ENCODE data around the gene SH3BP2.

The SH3BP2 gene

GRCh38 chr4:2781911-2782310, 11.0 kb upstream of the SH3BP2 start:
- Mint-ChIP-seq H3K36me3 (ENCODE audit: low read depth) (peaks cover 2% of the 10 kb centered on the region), H3K9me3 (peaks cover 16% of the 10 kb centered on the region), H3K27ac (no peak overlapping the region), H3K27me3 (ENCODE audit: low read depth) (peaks cover 11% of the 10 kb centered on the region), H3K4me1 (ENCODE audit: low read depth) (peaks cover 11% of the 10 kb centered on the region), H3K4me3 (no peak overlapping the region)
- no peak for DNase-seq (ENCODE audit: low spot score)

GRCh38 chr4:2783790-2784189, 9.1 kb upstream of the SH3BP2 start:
- Mint-ChIP-seq H3K36me3 (ENCODE audit: low read depth) (peaks cover 2% of the 10 kb centered on the region), H3K27ac (no peak overlapping the region), H3K4me1 (ENCODE audit: low read depth) (peaks cover 22% of the 10 kb centered on the region), H3K9me3 (peaks cover 16% of the 10 kb centered on the region), H3K27me3 (ENCODE audit: low read depth) (peaks cover 11% of the 10 kb centered on the region), H3K4me3 (no peak overlapping the region)
- no peak for DNase-seq (ENCODE audit: low spot score)

GRCh38 chr4:2785613-2786012, 7.3 kb upstream of the SH3BP2 start:
- no peak for DNase-seq (ENCODE audit: low spot score)
- H3K4me3 Mint-ChIP-seq = no peak overlapping the region

DNA sequence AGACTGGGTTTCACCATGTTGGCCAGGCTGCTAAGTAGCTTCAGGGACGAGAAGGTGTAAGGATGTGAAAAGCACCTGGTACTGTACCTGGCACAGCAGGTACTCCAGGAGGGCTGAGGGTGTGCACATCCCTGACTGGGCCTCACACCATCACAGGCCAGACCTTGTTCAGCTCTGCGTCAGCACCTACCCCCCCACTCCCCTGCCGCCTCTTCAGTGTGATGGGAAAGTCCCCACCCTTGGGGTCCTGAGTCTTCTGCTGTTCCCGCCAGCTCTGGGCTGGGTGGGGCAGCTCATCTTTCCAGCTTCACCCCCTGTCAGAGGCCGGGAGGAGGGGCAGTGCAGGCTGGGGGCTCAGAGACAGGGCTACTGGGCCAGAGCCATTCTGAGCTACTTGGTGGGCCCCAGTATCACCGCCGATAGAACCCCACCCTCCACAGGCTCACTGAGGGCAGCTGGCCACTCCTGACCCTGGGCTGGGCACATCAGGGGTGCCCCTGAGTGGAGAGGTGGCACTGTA, 6.7 kb upstream of the SH3BP2 start:
- Mint-ChIP-seq H3K4me3 (peak overlapping the region; percentile 18), H3K36me3 (ENCODE audit: low read depth) (peaks cover 2% of the 10 kb centered on the region), H3K27ac (peak overlapping the region; percentile 68), H3K4me1 (ENCODE audit: low read depth) (peaks cover 22% of the 10 kb centered on the region), H3K9me3 (peaks cover 16% of the 10 kb centered on the region), H3K27me3 (ENCODE audit: low read depth) (peaks cover 11% of the 10 kb centered on the region)
- peak; percentile 60 for DNase-seq (ENCODE audit: low spot score)

More at GRCh38 chr4:2785613-2786012, 7.3 kb upstream of the SH3BP2 start:
- peaks cover 2% of the 10 kb centered on the region for H3K36me3 Mint-ChIP-seq (ENCODE audit: low read depth)
- peaks cover 11% of the 10 kb centered on the region for H3K27me3 Mint-ChIP-seq (ENCODE audit: low read depth)
- H3K27ac Mint-ChIP-seq = peak overlapping the region; percentile 68
- H3K9me3 Mint-ChIP-seq = peaks cover 16% of the 10 kb centered on the region
- H3K4me1 Mint-ChIP-seq (ENCODE audit: low read depth) = peaks cover 22% of the 10 kb centered on the region

DNA sequence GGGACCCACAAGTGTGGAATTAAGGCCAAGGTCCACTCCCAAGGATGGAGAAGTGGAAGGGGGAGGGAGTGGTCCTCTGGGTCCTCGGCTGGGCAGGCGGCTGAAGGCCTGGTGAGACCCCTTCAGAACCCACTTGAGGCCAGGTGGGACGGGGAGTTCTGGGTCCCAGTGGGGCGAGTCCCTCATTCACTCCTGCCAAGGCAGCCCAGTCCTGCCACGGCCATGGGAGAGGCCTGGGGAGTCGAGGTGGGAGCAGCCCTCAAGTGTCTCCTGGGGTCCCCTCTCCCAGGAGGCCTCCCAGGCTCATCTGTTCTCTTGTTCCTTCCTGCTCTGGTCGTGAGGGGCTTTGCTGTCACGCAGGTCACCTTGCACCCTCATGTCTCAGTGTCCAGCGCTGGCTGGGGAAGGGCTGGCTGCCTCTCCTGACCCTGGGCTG, 6.1 kb upstream of the SH3BP2 start:
- DNase-seq (ENCODE audit: low spot score) = no peak
- peaks cover 22% of the 10 kb centered on the region for H3K4me1 Mint-ChIP-seq (ENCODE audit: low read depth)
- peaks cover 2% of the 10 kb centered on the region for H3K36me3 Mint-ChIP-seq (ENCODE audit: low read depth)
- H3K4me3 Mint-ChIP-seq = peak overlapping the region; percentile 18
- H3K27ac Mint-ChIP-seq = peak overlapping the region; percentile 69
- peaks cover 11% of the 10 kb centered on the region for H3K27me3 Mint-ChIP-seq (ENCODE audit: low read depth)
- peaks cover 16% of the 10 kb centered on the region for H3K9me3 Mint-ChIP-seq

GRCh38 chr4:2787230-2788100, 5.4 kb upstream of the SH3BP2 start:
- peak; percentile 55 for DNase-seq (ENCODE audit: low spot score)
- Mint-ChIP-seq H3K27ac (peak overlapping the region; percentile 78), H3K36me3 (ENCODE audit: low read depth) (peaks cover 2% of the 10 kb centered on the region), H3K4me3 (peak overlapping the region; percentile 32), H3K27me3 (ENCODE audit: low read depth) (peaks cover 11% of the 10 kb centered on the region), H3K9me3 (peaks cover 16% of the 10 kb centered on the region), H3K4me1 (ENCODE audit: low read depth) (peaks cover 22% of the 10 kb centered on the region)

DNA sequence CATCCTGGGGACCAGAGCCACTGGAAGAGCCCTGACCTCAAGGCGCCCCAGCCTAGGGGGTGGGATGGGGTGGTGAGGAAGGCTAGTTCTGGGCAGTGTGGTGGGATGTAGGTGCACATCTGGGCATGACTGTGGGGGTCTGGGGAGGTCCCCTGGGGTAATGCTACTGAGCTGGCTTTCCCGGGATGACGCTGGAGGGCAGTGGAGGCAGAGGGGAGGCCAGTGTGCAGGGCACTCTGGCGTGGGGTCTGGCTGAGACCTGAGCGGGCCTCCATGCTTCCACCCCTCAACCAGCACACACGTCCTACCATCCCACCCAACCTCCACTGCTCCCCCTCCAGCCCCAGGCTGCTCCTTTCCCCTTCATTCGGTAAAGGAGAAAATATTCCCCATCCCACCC, 4.8 kb upstream of the SH3BP2 start:
- Mint-ChIP-seq H3K4me3 (no peak overlapping the region), H3K27me3 (ENCODE audit: low read depth) (peaks cover 7% of the 10 kb centered on the region), H3K9me3 (peaks cover 11% of the 10 kb centered on the region), H3K4me1 (ENCODE audit: low read depth) (peaks cover 22% of the 10 kb centered on the region), H3K27ac (peak overlapping the region; percentile 36), H3K36me3 (ENCODE audit: low read depth) (peaks cover 2% of the 10 kb centered on the region)
- DNase-seq (ENCODE audit: low spot score) = no peak

DNA sequence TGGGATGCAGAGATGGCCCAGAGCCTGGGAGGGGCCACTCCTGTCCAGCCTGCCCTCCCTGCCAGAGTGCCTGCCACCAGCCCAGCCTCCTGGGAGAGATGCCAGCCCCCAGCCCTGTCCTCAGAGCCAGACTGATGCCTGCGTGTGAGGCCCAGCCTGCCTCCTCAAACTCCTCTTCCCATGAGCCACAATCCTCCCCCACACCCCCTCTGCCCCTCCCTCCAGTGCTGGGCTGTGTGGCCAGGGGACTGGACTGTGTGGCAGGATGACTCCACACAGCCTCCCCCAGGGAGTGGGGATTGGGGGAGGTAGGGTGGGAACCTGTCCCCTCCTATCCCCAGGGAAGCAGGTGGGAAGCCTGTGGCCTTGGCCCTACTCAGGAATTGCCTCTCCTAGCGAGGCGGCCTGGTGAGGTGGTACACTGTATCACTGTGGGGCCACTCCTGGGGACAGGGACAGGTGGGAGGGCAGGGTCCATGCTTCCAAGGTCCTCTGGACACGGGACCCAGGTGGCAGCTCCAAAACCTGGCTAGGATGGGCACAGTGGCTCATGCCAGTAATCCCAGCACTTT, 4.3 kb upstream of the SH3BP2 start:
- Mint-ChIP-seq H3K9me3 (peaks cover 6% of the 10 kb centered on the region), H3K27ac (no peak overlapping the region), H3K36me3 (ENCODE audit: low read depth) (no peaks in the 10 kb centered on the region), H3K4me1 (ENCODE audit: low read depth) (peaks cover 22% of the 10 kb centered on the region), H3K4me3 (no peak overlapping the region), H3K27me3 (ENCODE audit: low read depth) (peaks cover 4% of the 10 kb centered on the region)
- DNase-seq (ENCODE audit: low spot score) = no peak

DNA sequence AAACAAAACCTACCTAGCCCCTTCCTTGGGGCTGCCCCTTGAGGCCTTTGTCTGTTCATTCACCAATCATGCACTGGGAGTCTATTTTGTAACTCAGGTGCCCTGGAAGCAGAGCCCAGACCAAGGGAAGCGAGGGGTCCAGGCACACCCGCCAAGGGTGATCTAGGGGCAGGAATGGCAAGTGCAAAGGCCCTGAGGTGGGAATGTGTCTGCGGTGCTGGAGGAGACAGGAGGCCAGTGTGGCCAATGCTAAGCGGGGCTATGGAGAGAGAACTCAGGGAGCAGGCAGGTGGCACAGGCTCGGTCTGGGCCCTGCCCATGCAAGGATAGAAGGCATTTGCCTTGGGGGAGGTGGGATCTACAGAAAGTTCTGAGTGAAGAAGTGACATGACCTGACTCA, 3.5 kb upstream of the SH3BP2 start:
- Mint-ChIP-seq H3K27me3 (ENCODE audit: low read depth) (no peaks in the 10 kb centered on the region), H3K4me3 (no peak overlapping the region), H3K9me3 (no peaks in the 10 kb centered on the region), H3K27ac (peak overlapping the region; percentile 42), H3K36me3 (ENCODE audit: low read depth) (no peaks in the 10 kb centered on the region), H3K4me1 (ENCODE audit: low read depth) (peaks cover 21% of the 10 kb centered on the region)
- DNase-seq (ENCODE audit: low spot score) = no peak

DNA sequence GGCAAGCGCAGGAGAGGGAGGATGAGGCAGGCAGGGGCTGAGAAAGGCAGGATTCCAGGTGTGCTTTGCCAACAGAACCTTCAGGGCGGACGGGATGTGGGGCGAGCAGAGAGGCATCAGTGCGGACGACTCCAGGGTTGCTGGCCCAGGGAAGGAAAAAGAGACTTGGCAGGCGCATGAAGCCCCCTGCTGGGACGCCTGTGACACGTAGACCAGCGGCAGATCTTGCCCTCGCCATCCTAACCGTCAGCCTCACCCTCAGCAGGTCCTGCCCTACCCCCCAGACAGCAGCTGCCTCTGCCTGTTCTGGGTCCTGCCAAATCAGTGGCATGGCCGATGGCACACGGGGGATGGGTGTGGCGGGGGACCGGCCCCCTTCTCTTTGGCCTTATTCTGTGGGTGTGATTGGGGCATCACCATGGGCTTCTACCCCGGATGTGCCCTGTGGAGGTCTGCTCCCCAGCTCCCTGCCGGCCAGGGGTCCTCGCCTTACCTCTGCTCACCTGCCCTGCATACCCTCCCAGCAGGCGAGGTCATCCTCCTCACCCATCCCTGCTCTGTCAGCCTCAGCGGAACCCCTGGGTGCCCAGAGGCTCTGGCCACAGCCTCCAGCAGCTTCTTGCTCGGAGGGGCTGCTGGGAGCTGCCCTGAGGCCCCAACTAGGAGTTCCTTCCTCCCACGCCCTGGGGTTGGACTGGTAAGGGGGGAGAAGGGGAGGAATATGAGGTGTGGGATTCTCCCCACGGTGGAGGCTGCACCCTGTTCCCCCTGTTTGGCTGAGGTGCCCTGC, 2.9 kb upstream of the SH3BP2 start:
- no peaks in the 10 kb centered on the region for H3K9me3 Mint-ChIP-seq
- peaks cover 25% of the 10 kb centered on the region for H3K4me1 Mint-ChIP-seq (ENCODE audit: low read depth)
- no peak overlapping the region for H3K4me3 Mint-ChIP-seq
- H3K27me3 Mint-ChIP-seq (ENCODE audit: low read depth) = no peaks in the 10 kb centered on the region
- H3K27ac Mint-ChIP-seq = peak overlapping the region; percentile 31
- H3K36me3 Mint-ChIP-seq (ENCODE audit: low read depth) = no peaks in the 10 kb centered on the region
- no peak for DNase-seq (ENCODE audit: low spot score)

- Mint-ChIP-seq H3K9me3 (no peaks in the 10 kb centered on the region), H3K4me3 (no peak overlapping the region), H3K4me1 (ENCODE audit: low read depth) (peaks cover 22% of the 10 kb centered on the region), H3K36me3 (ENCODE audit: low read depth) (no peaks in the 10 kb centered on the region), H3K27me3 (ENCODE audit: low read depth) (no peaks in the 10 kb centered on the region), H3K27ac (no peak overlapping the region)
- no peak for DNase-seq (ENCODE audit: low spot score)
Observed at GRCh38 chr4:2790583-2791517, 2.0 kb upstream of the SH3BP2 start.

DNA sequence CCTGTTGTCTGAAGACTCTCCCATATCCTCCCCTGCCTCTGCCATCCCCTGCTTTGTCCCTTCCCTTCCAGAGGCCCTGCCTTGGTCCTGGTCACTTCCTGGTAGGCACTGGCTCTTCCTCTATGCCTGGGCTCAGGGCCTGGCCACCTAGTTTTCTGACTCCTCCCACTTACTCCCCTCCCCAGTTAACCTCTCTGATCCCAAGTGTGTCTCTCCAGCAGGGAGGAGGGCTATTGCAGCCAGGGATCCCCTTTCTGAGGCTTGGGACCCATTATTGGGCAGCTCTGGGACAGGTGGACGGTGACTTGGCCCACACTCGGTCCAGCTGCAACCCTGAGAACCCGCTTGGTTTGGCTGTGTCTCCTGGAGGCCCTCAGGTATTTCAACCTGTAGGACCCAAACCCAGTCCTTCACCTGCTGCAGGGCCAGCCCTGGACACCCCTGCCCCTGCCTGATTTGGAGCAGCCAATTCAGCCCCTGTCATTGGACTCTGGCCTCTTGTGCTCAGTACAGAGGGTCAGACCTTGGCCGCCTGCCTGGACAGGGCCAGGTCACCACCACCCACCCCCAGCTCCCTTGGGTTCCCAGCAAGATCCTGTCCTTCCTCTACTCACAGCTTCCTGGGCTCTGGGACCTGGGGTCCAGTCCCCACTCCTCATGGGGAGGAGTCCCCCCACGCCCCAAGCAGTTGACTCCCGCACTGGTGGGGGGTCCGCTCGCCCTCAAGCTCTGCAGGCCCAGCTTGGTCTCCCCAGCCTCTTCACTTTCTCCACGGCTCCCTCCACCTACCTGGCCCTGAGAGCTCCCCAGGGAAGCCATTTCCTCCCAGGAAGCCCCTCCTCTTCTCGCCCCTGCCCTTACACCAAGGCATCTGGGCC, 1.1 kb upstream of the SH3BP2 start:
- H3K4me3 Mint-ChIP-seq = no peak overlapping the region
- H3K4me1 Mint-ChIP-seq (ENCODE audit: low read depth) = peaks cover 17% of the 10 kb centered on the region
- no peaks in the 10 kb centered on the region for H3K36me3 Mint-ChIP-seq (ENCODE audit: low read depth)
- peak overlapping the region; percentile 26 for H3K27ac Mint-ChIP-seq
- H3K9me3 Mint-ChIP-seq = no peaks in the 10 kb centered on the region
- H3K27me3 Mint-ChIP-seq (ENCODE audit: low read depth) = no peaks in the 10 kb centered on the region
- DNase-seq (ENCODE audit: low spot score) = no peak
